NB4 (cell line): ENCODE results near the gene HACD3.

Source experiments
- POLR2A ChIP-seq: IDR thresholded peaks from 2 replicates; pipeline ENCODE4 v1.6.1; 2011; ENCODE audit warnings: mild to moderate bottlenecking; ENCODE audit not compliant: insufficient read length; ENCODE audit errors: extremely low read depth
- TF ChIP-seq, protein P1 (sequence below): IDR thresholded peaks from one replicate; pipeline ENCODE4 v1.5.1; 2012; ENCODE audit warnings: low read depth, low read length
- TF ChIP-seq, protein P2 (sequence below): IDR thresholded peaks from 2 replicates; pipeline ENCODE4 v1.6.1; 2011; ENCODE audit warnings: low read depth, low read length

DNA sequence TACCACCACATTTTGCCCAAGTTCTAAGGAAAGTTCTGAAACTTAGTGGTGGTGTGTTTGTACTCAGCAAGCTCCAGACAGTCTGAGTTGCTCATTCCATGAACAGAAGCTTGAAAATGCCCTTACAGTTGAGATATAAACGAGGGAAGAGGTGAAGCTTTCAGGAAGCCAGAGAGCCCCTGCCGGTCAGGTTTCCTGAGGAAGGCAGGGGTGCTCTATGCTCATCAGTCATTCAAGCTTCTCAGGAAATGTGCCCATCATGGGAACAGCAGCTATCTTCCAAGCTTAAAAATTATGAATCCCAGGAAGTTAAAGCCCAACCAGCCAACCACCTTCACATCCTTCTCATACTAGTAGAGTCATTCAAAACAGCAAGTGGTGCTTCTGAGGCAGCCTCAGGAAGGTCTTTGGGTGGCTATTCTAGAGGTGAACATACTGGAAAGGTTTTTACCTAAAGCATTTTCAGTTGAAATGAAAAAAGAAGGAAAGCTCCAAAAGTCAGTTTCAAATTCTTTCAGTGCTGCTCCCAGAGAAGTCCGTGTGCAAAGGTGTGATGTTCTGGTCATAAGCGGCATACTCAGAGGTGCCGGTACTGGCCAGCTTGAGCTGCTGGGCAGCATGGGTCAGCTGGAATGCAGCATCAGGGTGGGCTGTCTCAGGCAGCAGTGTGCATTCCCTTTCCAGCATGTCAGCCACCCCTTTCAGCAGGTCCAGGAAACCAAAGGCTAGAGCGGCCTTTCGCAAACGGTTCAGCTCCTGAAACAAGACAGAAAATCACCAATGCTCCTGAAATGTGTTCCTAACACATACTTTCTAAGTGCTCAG is 48.9 kb downstream of the HACD3 start:
- TF ChIP-seq, protein P1, sequence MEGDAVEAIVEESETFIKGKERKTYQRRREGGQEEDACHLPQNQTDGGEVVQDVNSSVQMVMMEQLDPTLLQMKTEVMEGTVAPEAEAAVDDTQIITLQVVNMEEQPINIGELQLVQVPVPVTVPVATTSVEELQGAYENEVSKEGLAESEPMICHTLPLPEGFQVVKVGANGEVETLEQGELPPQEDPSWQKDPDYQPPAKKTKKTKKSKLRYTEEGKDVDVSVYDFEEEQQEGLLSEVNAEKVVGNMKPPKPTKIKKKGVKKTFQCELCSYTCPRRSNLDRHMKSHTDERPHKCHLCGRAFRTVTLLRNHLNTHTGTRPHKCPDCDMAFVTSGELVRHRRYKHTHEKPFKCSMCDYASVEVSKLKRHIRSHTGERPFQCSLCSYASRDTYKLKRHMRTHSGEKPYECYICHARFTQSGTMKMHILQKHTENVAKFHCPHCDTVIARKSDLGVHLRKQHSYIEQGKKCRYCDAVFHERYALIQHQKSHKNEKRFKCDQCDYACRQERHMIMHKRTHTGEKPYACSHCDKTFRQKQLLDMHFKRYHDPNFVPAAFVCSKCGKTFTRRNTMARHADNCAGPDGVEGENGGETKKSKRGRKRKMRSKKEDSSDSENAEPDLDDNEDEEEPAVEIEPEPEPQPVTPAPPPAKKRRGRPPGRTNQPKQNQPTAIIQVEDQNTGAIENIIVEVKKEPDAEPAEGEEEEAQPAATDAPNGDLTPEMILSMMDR, result no peak
- TF ChIP-seq, protein P2, sequence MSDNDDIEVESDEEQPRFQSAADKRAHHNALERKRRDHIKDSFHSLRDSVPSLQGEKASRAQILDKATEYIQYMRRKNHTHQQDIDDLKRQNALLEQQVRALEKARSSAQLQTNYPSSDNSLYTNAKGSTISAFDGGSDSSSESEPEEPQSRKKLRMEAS, result no peak
- TF ChIP-seq POLR2A, result no peak
